Stomach (tissue), 9 donors: ENCODE results near the gene NPR3. TPM values are rescaled to one million over a fixed set of nuclear protein-coding genes. Genes with fewer than 3 reads are reported as not detected.

Source experiments
- DNase-seq, 2 donors: peaks; one replicate each; pipeline versions ENCODE4 v3.0.0 to v3.0.0-alpha.2; 2013 to 2019
- H3K27ac ChIP-seq, 5 donors: fragments of 200-600 bp in 4 of 5; sonication (generic) in 4 of 5; one replicate each; pipeline ENCODE4 v1.5.1; 2013 to 2019; ENCODE audit warnings: mild to moderate bottlenecking in 1 of 5, moderate library complexity in 1 of 5
- H3K27me3 ChIP-seq, 3 donors: fragments of 200-600 bp; sonication (generic); one replicate each; pipeline ENCODE4 v1.5.1; 2017 to 2019; ENCODE audit warnings: mixed run types in 1 of 3
- H3K36me3 ChIP-seq, 4 donors: fragments of 200-600 bp; sonication (generic); 1 replicate in 3 of 4; 2 replicates in 1 of 4; pipeline ENCODE4 v1.5.1; 2016 to 2019
- H3K4me1 ChIP-seq, 4 donors: fragments of 200-600 bp; sonication (generic); one replicate each; pipeline ENCODE4 v1.5.1; 2016 to 2019
- H3K4me3 ChIP-seq, 4 donors: fragments of 200-600 bp; sonication (generic) in 3 of 4; one replicate each; pipeline ENCODE4 v1.5.1; 2016 to 2019; ENCODE audit warnings: mild to moderate bottlenecking in 1 of 4
- H3K9me3 ChIP-seq, 4 donors: fragments of 200-600 bp; sonication (generic); one replicate each; pipeline ENCODE4 v1.5.1; 2016 to 2019
- EP300 ChIP-seq: sonication (generic); formaldehyde crosslinking; IDR thresholded peaks from one replicate; pipeline ENCODE4 v1.6.1; 2017; ENCODE audit warnings: antibody characterized with exemption
- POLR2A ChIP-seq, 4 donors: fragments of 450-650 bp; IDR thresholded peaks; one replicate each; pipeline ENCODE4 v1.6.1; 2016; ENCODE audit warnings: antibody characterized with exemption in 4 of 4, control low read depth in 2 of 4, mild to moderate bottlenecking in 1 of 4, moderate library complexity in 1 of 4
- POLR2AphosphoS5 ChIP-seq, 3 donors: sonication (generic); formaldehyde crosslinking; IDR thresholded peaks; one replicate each; pipeline ENCODE4 v1.6.1; 2016; ENCODE audit warnings: antibody characterized with exemption in 3 of 3
- WGBS, 5 donors: extraction: QIAGEN DNeasy Blood & Tissue Kit in 3 of 5; methylation state at CpG; one replicate each; pipeline versions ENCODE4 v1.1.5 to v1.1.7; 2013 to 2018; 5-methylcytosine and 5-hydroxymethylcytosine counted together
- intact Hi-C: fragments of 100-400 bp; cut with DNase I; formaldehyde crosslinking; loops from one replicate; pipeline ENCODE4 v1.15.1; 2023; ENCODE audit warnings: low total_unique reads
- polyA plus RNA-seq, 3 donors: library from polyadenylated mRNA; stranded (reverse); fragments of 200-250 nt; gene quantifications; one replicate each; pipeline ENCODE4 v1.2.3, GENCODE V29; 2013
- total RNA-seq, 5 donors: library from RNA; depleted of rRNA; stranded (reverse); fragments of >200 nt; gene quantifications; one replicate each; pipeline versions ENCODE4 v1.1.0 to v1.2.3, GENCODE V29; 2014 to 2016
- TF ChIP-seq, protein P1 (sequence below), 7 experiments: fragments of 450-650 bp in 4 of 7; fragments of 200-600 bp in 3 of 7; sonication (generic) in 3 of 7; IDR thresholded peaks; one replicate each; pipeline ENCODE4 v1.5.1; 2016 to 2019; ENCODE audit warnings: antibody characterized with exemption in 7 of 7, control low read depth in 2 of 7, mild to moderate bottlenecking in 1 of 7
- donor health status: healthy with polysubstance abuse.
- donor health status: Bipolar disorder and iron deficiency.
- donor health status: healthy.

The NPR3 gene
- total and polyA plus RNA-seq, 8 donors, result 0.25 to 15.8 (median 1.8) TPM; not detected in 2

DNA sequence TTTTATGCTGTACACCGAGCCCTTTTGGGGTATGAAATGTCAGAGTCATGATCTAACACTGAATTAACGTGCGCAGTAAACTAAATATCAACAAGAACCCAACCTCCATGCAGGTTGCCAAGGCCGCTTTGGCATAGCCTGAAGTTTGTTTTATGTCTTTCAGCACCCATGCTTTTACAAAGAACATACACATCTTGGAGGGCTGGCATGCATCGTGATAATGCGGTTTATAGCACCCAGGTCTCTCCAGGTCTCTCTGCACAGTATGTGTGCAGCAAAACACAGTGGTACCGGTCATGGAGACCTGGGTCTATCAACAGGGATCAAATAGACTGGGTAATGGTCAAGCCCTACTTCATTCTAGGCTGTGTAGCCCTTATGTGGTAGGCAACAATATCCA lies 11.8 kb downstream of the NPR3 start:
- Histone ChIP-seq H3K4me1 (no peaks in the 10 kb centered on the region), H3K4me3 (no peak overlapping the region), H3K9me3 (peaks cover 0 to 13% (median 6%) of the 10 kb centered on the region in 4 donors), H3K27ac (no peak overlapping the region), H3K27me3 (no peaks in the 10 kb centered on the region), H3K36me3 (no peaks in the 10 kb centered on the region)
- WGBS, 5 donors, result 80 to 89% (median 85%) methylated on average over 7 of the region's 7 CpGs
- no peak for DNase-seq
- TF ChIP-seq POLR2AphosphoS5 (IDR thresholded peaks at IDR 0.05), result no peak
- no peak for TF ChIP-seq EP300
- TF ChIP-seq, protein P1, sequence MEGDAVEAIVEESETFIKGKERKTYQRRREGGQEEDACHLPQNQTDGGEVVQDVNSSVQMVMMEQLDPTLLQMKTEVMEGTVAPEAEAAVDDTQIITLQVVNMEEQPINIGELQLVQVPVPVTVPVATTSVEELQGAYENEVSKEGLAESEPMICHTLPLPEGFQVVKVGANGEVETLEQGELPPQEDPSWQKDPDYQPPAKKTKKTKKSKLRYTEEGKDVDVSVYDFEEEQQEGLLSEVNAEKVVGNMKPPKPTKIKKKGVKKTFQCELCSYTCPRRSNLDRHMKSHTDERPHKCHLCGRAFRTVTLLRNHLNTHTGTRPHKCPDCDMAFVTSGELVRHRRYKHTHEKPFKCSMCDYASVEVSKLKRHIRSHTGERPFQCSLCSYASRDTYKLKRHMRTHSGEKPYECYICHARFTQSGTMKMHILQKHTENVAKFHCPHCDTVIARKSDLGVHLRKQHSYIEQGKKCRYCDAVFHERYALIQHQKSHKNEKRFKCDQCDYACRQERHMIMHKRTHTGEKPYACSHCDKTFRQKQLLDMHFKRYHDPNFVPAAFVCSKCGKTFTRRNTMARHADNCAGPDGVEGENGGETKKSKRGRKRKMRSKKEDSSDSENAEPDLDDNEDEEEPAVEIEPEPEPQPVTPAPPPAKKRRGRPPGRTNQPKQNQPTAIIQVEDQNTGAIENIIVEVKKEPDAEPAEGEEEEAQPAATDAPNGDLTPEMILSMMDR (IDR thresholded peaks at IDR 0.05), result no peak
- TF ChIP-seq POLR2A (IDR thresholded peaks at IDR 0.05), result no peak
- intact Hi-C loops, result no loop called here

DNA sequence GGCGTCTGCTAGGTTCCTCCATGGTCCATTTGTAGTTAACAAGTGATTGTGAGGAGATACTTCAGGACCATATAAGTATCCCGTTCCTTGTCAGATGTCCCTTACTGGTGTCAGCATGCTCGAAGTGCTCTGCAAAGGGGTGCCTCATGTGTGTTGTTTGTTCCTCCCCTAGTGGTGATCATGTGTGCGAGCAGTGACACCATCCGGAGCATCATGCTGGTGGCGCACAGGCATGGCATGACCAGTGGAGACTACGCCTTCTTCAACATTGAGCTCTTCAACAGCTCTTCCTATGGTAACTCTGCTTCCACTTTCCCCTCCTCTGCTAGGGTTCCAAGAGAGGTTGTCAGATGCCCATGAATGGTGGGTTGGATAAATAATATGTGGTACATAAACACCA lies 13.4 kb downstream of the NPR3 start:
- WGBS, 5 donors, result 83 to 92% (median 89%) methylated on average over 7 of the region's 7 CpGs
- Histone ChIP-seq H3K4me3 (no peak overlapping the region), H3K27me3 (no peaks in the 10 kb centered on the region), H3K4me1 (no peaks in the 10 kb centered on the region), H3K36me3 (no peaks in the 10 kb centered on the region), H3K9me3 (peaks cover 0 to 5% (median 2%) of the 10 kb centered on the region in 4 donors), H3K27ac (no peak overlapping the region)
- intact Hi-C loops, result no loop called here
- DNase-seq, result no peak
- TF ChIP-seq POLR2A (IDR thresholded peaks at IDR 0.05), result no peak
- TF ChIP-seq, protein P1 (IDR thresholded peaks at IDR 0.05), result no peak
- no peak for TF ChIP-seq POLR2AphosphoS5 (IDR thresholded peaks at IDR 0.05)
- TF ChIP-seq EP300, result no peak

DNA sequence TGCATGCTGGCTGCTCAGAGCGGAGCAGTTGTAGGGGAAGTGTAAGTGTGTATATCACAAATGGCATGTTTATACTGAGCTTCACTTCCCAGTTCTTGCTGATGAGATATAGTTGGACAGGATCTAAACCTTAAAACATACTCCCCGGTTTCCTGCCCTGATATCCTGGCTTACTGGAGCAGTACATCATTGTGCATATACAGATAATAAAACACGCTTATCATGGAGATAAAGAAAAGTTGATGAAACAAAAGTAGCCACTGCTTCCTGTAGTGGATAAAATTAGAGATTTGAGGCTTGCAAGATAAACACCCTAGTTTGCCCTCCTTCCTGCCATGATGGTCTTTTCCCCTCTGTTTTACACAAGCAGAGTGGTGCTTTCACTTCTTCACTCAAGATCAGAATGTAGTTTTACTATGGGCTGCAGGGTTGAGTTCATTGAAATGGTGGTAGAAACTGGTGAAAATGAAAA lies 15.0 kb downstream of the NPR3 start:
- 19 to 43% (median 26%) methylated on average over 3 of the region's 3 CpGs for WGBS, 5 donors

DNA sequence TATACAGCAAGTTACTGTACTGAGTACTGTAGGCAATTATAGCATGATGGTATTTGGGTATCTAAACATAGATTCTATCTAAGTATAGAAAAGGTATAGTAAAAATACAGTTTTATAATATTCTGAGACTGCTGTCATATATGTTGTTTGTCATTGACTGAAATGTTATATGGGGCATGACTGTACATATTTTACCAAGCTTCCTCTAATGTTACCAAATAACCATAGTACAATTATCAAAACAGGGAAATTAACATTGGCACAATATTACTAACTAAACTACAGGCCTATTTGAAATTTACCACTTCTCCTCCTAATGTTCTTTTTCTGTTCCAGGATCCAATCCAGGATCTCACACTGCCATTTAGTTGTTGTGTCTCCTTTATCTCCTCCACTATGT lies 18.5 kb downstream of the NPR3 start:
- Histone ChIP-seq H3K27me3 (no peaks in the 10 kb centered on the region), H3K4me1 (no peaks in the 10 kb centered on the region), H3K9me3 (peaks cover 0 to 5% (median 2%) of the 10 kb centered on the region in 4 donors), H3K27ac (no peak overlapping the region), H3K4me3 (no peak overlapping the region), H3K36me3 (no peaks in the 10 kb centered on the region)
- intact Hi-C loops, result no loop called here
- no peak for DNase-seq
- TF ChIP-seq POLR2A (IDR thresholded peaks at IDR 0.05), result no peak
- no peak for TF ChIP-seq EP300
- no peak for TF ChIP-seq POLR2AphosphoS5 (IDR thresholded peaks at IDR 0.05)
- TF ChIP-seq, protein P1 (IDR thresholded peaks at IDR 0.05), result no peak

More for the DNA sequence above, 15.0 kb downstream of the NPR3 start:
- DNase-seq, result peak in 1 of 2 donors; percentile 11
- TF ChIP-seq EP300, result no peak
- TF ChIP-seq POLR2A (IDR thresholded peaks at IDR 0.05), result no peak
- TF ChIP-seq, protein P1 (IDR thresholded peaks at IDR 0.05), result no peak
- no peak for TF ChIP-seq POLR2AphosphoS5 (IDR thresholded peaks at IDR 0.05)
- intact Hi-C loops, result no loop called here
- Histone ChIP-seq H3K4me1 (no peaks in the 10 kb centered on the region), H3K4me3 (no peak overlapping the region), H3K9me3 (peaks cover 0 to 5% (median 2%) of the 10 kb centered on the region in 4 donors), H3K36me3 (no peaks in the 10 kb centered on the region), H3K27ac (no peak overlapping the region), H3K27me3 (no peaks in the 10 kb centered on the region)
